ENCODE data around the gene ATP7B.
"Not testable (repeated sequence)": the region's sequence is repeated elsewhere in the genome, so short reads cannot be mapped to it uniquely, and the experiment has no call there.

Gene ATP7B

GRCh38 chr13:51996641-51997040, 14.6 kb downstream of the ATP7B start:
- no peak for TF ChIP-seq CTCF (IDR thresholded peaks at IDR 0.05; ENCODE audit: low read length, missing control alignments)
- H3K4me3 ChIP-seq (replicated peaks; ENCODE audit: low read depth, low read length): no peak overlapping the region
- no peak for DNase-seq (ENCODE audit: low read depth)

GRCh38 chr13:51995677-51996551, 15.3 kb downstream of the ATP7B start:
- no peak overlapping the region for H3K4me3 ChIP-seq (replicated peaks; ENCODE audit: low read depth, low read length)
- no peak for TF ChIP-seq CTCF (IDR thresholded peaks at IDR 0.05; ENCODE audit: low read length, missing control alignments)
- peak; percentile 67 for DNase-seq (ENCODE audit: low read depth)

- H3K4me3 ChIP-seq (replicated peaks; ENCODE audit: low read depth, low read length): no peak overlapping the region
- DNase-seq (ENCODE audit: low read depth): no peak
- no peak for TF ChIP-seq CTCF (IDR thresholded peaks at IDR 0.05; ENCODE audit: low read length, missing control alignments)
Observed at GRCh38 chr13:51993713-51994112, 17.5 kb downstream of the ATP7B start.

- no peak for TF ChIP-seq CTCF (IDR thresholded peaks at IDR 0.05; ENCODE audit: low read length, missing control alignments)
- H3K4me3 ChIP-seq (replicated peaks; ENCODE audit: low read depth, low read length): no peak overlapping the region
- DNase-seq (ENCODE audit: low read depth): no peak
Observed at GRCh38 chr13:51988988-51989618, 22.1 kb downstream of the ATP7B start.

GRCh38 chr13:51984904-51985303, 26.3 kb downstream of the ATP7B start:
- H3K4me3 ChIP-seq (replicated peaks; ENCODE audit: low read depth, low read length); DNase-seq (ENCODE audit: low read depth): not testable (repeated sequence)

GRCh38 chr13:51983292-51983691, 28.0 kb downstream of the ATP7B start:
- not testable (repeated sequence) for H3K4me3 ChIP-seq (replicated peaks; ENCODE audit: low read depth, low read length); DNase-seq (ENCODE audit: low read depth)

GRCh38 chr13:51981355-51981754, 29.9 kb downstream of the ATP7B start:
- peak; percentile 32 for DNase-seq (ENCODE audit: low read depth)
- no peak overlapping the region for H3K4me3 ChIP-seq (replicated peaks; ENCODE audit: low read depth, low read length)
- no peak for TF ChIP-seq CTCF (IDR thresholded peaks at IDR 0.05; ENCODE audit: low read length, missing control alignments)

GRCh38 chr13:51980908-51981307, 30.3 kb downstream of the ATP7B start:
- DNase-seq (ENCODE audit: low read depth): no peak
- no peak overlapping the region for H3K4me3 ChIP-seq (replicated peaks; ENCODE audit: low read depth, low read length)
- TF ChIP-seq CTCF (IDR thresholded peaks at IDR 0.05; ENCODE audit: low read length, missing control alignments): no peak
